GM21447 (cell line): ENCODE data around the gene CYS1.
"Not testable (repeated sequence)": the region's sequence is repeated elsewhere in the genome, so short reads cannot be mapped to it uniquely, and the experiment has no call there.

Experiments used
- ATAC-seq: cut with Tn5 transposase; IDR thresholded peaks from one replicate; pipeline ENCODE4 v1.9.1; 2021; ENCODE audit not compliant: unreplicated experiment

CYS1 gene

GRCh38 chr2:10016001-10016801, 64.0 kb downstream of the CYS1 start:
- ATAC-seq, result no peak

- ATAC-seq, result not testable (repeated sequence)
Measured at GRCh38 chr2:10015376-10015989, 64.7 kb downstream of the CYS1 start.

GRCh38 chr2:10014418-10015190, 65.6 kb downstream of the CYS1 start:
- ATAC-seq, result no peak

- not testable (repeated sequence) for ATAC-seq
Measured at GRCh38 chr2:10013651-10014417, 66.4 kb downstream of the CYS1 start.

- ATAC-seq, result no peak
Measured at GRCh38 chr2:10012963-10013461, 67.2 kb downstream of the CYS1 start.

GRCh38 chr2:10012366-10012962, 67.7 kb downstream of the CYS1 start:
- not testable (repeated sequence) for ATAC-seq

- ATAC-seq, result not testable (repeated sequence)
Measured at GRCh38 chr2:10011606-10012325, 68.4 kb downstream of the CYS1 start.

- ATAC-seq, result not testable (repeated sequence)
Measured at GRCh38 chr2:10010861-10011605, 69.2 kb downstream of the CYS1 start.

- no peak for ATAC-seq
Measured at GRCh38 chr2:10009811-10010781, 70.1 kb downstream of the CYS1 start.

GRCh38 chr2:10009271-10009810, 70.9 kb downstream of the CYS1 start:
- no peak for ATAC-seq

- ATAC-seq, result no peak
Measured at GRCh38 chr2:10008809-10009176, 71.4 kb downstream of the CYS1 start.

GRCh38 chr2:10007921-10008808, 72.0 kb downstream of the CYS1 start:
- no peak for ATAC-seq

GRCh38 chr2:10007435-10007834, 72.8 kb downstream of the CYS1 start:
- ATAC-seq, result no peak
